G401 (cell line): ENCODE data around the gene PHC1. TPM values are rescaled to one million over a fixed set of nuclear protein-coding genes. Genes with fewer than 3 reads are reported as not detected.

Source experiments
- DNase-seq: peaks from one replicate; pipeline ENCODE4 v3.0.0-alpha.2; 2015; ENCODE audit warnings: low spot score
- in situ Hi-C: cut with HindIII; loops from 2 replicates; pipeline ENCODE4 v1.10.0; 2016; ENCODE audit warnings: low sequenced_read_pairs, mixed read lengths
- total RNA-seq: library from RNA; depleted of rRNA; stranded (reverse); fragments of >200 nt; shearing (Covaris generic); gene quantifications from 2 replicates; pipeline ENCODE4 v1.2.3, GENCODE V29; 2014; rRNA removed

Gene PHC1
- total RNA-seq, 1 experiment from 2014 or later: 38.5 TPM

- DNase-seq: no peak
- in situ Hi-C loops: no loop called here
These were observed 72.9 kb downstream of the PHC1 start for GRCh38 chr12:8987163-8987562.

GRCh38 chr12:8987685-8988084 lies 73.4 kb downstream of the PHC1 start:
- in situ Hi-C loops: no loop called here
- DNase-seq: no peak

- no peak for DNase-seq
- in situ Hi-C loops: no loop called here
These were observed 75.1 kb downstream of the PHC1 start, which contains the start of gene KLRG1 for GRCh38 chr12:8989413-8989812. TSS of gene KLRG1 (plus strand) at chr12:8989546. CDS start at chr12:8989636, 90 bp downstream.

Other genes with a start within 250 kb of the PHC1 start
- gene RIMKLB, start 216.5 kb upstream of the PHC1 start, total RNA-seq: 0.14 and 0.37 TPM in 2 replicates
- not detected in 2 replicates for gene A2ML1, start 91.9 kb upstream of the PHC1 start, total RNA-seq
- gene M6PR, start 35.1 kb downstream of the PHC1 start, total RNA-seq: 292 and 302 TPM in 2 replicates
- gene KLRG1, start 75.0 kb downstream of the PHC1 start, total RNA-seq: 4.5 and 8.2 TPM in 2 replicates
- not detected in 2 replicates for gene A2M, start 201.4 kb downstream of the PHC1 start, total RNA-seq